ENCODE data around the gene KCNK5.

KCNK5 gene, protein sequence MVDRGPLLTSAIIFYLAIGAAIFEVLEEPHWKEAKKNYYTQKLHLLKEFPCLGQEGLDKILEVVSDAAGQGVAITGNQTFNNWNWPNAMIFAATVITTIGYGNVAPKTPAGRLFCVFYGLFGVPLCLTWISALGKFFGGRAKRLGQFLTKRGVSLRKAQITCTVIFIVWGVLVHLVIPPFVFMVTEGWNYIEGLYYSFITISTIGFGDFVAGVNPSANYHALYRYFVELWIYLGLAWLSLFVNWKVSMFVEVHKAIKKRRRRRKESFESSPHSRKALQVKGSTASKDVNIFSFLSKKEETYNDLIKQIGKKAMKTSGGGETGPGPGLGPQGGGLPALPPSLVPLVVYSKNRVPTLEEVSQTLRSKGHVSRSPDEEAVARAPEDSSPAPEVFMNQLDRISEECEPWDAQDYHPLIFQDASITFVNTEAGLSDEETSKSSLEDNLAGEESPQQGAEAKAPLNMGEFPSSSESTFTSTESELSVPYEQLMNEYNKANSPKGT

DNA sequence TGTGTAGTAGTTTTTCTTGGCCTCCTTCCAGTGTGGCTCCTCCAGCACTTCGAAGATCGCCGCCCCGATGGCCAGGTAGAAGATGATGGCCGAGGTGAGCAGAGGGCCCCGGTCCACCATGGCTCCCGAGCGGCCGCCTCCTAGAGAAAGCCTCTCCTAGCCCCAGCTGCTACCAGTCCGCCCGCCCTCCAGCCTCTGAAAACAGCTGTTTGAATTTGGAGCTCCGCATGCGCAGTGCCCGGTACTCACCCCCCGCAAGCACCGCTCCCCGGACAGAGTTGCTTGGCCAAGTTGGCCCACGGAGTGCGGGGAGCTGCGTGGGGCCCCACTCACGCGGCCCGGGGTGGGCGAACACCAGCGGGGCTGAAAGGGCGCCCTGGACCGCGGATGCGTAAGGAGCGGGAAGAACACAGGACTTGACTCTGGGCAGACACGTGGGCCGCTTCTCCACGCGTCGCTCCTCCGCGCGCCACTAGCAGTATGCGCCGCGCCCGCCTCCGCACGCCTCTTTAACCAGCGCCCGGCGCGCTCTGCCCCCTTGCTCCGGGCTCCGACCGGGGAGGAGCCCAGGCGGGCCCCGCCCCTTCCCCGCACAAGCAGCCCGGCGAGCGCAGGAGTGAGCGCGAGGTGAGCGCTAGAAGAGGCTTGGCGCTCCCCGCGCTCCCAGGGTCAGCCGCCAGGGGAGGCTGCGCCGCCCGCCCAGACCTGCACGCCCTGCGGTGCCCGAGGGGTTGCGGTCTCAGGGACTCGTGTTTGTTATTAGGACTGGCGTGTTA, at the start of gene KCNK5:
Gene KCNK5 (minus strand): TSS at position 484 of the 776 bp plus-strand sequence. CDS start 364 bp downstream, at position 120.
- peak; percentile 88 for DNase-seq (ENCODE audit: low spot score)

DNA sequence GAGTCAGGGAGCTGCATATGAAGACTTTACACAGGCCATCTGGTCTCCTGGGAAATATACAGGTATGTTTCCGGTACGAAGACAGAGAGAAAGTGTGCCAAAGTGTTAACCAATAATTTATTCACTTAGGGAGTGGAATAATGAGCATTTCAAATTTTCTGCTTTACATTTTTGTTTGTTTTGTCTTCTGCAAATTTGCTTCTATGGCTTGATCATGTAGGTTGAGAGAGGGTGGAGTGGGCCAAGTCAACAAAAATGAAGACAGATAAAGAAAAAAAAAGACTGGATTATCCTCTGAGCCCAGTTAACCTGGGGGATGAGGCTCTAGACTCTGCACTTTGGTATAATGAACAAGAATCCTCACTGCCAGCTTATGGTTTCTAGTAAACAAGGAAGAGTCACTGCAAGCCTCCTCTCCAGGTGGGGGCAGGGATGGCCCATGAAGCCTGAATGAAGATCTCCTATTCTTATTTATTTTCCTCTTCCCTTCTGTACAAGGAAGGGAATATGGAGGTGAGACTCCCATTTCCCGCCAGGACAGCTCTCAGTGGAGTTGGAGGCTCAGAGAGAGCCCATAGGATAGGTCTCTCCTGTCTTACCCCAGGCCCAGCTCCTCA, 47.2 kb upstream of the KCNK5 start:
- DNase-seq (ENCODE audit: low spot score), result no peak

DNA sequence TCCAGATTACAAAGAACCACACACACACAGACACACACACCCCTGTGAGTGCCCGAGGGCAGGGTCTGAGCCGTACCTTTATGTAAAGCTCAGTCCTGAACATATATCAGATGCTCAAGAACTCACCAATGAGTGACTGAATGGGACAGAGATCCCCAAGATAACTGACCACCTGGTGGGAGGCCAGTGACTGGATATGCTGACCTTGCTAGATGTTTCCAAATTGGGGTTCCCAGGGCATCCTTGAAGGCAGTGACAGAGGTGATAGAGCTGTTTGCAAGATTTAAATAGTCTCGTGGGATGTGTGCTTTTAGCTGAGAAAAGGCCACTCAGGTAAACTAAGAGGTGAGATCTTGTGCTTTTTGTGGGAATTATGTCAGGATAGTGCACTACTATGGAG, 45.6 kb upstream of the KCNK5 start:
- DNase-seq (ENCODE audit: low spot score), result no peak

DNA sequence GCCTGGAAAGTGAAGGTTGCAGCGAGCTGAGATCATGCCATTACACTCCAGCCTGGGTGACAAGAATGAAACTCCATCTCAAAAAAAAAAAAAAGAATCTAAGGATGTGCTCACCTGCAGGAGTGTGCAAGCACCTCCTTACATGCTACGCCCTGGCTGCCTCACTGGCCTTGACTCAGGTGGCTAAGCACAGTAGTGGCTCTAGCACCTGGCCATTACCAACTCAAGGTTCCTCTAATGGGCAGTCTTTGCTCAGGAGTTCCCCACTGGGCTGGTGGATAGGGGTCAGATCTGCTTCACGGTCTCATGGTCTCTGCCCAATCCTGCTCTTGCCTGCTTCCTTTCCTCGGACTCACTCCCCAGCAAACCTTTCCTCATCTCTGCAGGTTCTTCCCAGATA, 45.2 kb upstream of the KCNK5 start:
- DNase-seq (ENCODE audit: low spot score), result no peak

DNA sequence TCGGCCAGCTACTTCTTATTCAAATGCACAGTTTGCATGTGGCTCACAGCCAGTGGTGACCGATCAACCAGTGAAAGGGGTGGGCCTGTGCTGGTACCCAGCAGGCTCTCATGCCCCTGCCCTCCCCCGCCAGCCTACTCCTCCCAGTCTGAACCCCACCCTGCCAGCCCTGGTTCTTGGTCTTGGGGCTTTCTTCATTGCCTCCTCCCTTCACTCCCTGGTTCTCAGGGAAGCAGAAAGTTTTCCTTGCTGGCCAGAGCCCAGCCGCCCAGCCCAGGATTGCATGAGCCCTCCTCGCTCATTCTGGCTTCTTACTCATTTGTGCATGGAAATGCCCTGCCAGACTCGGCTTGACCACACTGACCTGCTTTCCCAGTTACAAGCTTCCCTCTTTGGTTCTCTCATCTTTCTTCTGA, 44.1 kb upstream of the KCNK5 start:
- DNase-seq (ENCODE audit: low spot score), result no peak

DNA sequence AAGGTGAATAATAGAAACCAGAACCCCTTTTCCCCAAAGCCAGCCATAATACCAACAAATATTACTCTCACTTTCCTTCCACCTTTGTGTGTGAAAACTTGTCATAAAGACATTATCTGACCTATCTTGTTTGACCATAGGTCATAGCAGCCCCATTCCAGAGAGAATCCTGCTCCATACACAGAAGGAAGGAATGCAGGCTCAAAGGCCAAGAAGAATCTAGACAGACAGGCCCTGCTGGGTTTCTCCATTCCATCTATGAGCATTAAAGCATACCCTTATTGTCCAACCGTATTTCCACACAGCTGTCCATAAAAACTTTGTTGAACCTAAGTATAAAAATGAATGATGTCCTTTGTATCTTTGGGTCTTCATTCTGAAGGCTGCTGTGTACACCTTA, 40.7 kb upstream of the KCNK5 start:
- no peak for DNase-seq (ENCODE audit: low spot score)

DNA sequence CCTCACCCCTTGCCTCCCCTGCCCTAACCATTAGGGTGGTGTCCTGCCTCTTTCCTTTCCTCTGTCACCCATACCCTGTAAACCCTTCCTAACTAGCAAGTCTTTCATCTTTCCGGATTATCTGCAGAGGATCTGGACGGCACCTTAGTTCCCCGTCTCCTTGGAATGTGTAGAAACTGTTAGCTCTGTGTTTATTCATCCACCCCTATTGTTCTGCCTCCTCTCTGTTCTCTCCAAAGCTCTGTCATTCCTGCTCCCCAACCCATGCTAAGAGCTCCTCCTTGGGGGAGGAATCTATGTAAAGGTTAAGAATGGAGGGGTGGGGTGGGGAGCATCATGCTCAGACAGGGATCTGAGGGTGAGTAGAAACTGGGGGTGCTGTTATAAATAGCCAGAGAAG, 39.4 kb upstream of the KCNK5 start:
- no peak for DNase-seq (ENCODE audit: low spot score)

DNA sequence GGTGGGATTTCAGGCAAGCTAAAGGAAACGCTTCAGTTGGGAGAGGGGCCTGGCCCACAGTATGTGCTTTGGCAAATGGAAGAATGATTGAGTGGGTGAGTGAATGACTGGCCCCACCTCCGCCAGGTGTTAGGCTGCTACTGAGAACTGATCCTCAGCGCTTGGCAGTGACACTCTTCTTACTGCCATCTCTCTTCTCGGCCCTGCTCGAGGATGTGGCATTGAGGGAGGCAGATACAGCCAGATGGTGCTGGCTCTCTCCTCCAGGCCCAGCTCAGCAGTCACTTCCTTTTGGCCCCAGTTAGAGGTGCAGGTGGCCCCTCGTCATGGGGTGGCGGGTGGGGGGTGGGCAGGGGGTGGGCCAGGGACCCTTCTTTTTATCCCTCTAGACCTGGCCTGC, 38.9 kb upstream of the KCNK5 start:
- no peak for DNase-seq (ENCODE audit: low spot score)

DNA sequence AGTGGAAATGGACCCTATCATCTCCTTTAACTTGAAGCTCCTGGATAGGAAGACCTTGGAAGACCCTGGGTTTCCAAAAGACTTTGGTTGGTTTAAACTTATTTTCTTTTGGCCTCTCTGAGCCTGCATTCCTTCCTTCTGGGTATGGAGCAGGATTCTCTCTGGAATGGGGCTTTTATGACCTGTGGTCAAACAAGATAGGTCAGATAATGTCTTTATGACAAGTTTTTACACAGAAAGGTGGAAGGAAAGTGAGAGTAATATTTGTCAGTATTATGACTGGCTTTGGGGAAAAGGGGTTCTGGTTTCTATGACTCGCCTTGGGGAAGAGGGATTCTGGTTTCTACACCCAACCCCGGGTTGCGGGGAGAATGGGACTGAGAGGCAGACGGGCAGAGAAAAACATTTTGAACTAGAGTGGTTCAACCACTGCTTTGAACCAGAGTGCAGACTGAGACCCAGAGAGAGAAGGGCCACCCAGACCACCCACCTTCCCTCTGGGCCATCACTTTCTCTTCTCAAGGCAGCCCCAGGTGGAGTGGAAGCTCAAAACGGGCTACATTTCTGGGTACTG, 37.6 kb upstream of the KCNK5 start:
- DNase-seq (ENCODE audit: low spot score), result no peak

DNA sequence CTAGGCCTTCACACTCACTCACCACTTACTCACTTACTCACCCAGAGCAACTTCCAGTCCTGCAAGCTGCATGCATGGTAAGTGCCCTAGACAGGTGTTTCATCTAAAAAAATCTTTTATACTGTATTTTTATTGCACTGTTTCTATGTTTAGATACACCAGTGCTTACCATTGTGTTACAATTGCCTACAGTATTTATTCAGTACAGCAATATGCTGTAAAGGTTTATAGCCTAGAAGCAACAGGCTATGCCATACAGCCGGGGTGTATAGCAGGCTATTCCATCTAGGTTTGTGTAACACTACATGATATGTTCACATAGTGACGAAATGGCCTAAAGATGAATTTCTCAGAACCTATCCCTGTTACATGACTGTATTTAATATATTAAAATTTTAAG, 37.1 kb upstream of the KCNK5 start:
- DNase-seq (ENCODE audit: low spot score), result no peak

DNA sequence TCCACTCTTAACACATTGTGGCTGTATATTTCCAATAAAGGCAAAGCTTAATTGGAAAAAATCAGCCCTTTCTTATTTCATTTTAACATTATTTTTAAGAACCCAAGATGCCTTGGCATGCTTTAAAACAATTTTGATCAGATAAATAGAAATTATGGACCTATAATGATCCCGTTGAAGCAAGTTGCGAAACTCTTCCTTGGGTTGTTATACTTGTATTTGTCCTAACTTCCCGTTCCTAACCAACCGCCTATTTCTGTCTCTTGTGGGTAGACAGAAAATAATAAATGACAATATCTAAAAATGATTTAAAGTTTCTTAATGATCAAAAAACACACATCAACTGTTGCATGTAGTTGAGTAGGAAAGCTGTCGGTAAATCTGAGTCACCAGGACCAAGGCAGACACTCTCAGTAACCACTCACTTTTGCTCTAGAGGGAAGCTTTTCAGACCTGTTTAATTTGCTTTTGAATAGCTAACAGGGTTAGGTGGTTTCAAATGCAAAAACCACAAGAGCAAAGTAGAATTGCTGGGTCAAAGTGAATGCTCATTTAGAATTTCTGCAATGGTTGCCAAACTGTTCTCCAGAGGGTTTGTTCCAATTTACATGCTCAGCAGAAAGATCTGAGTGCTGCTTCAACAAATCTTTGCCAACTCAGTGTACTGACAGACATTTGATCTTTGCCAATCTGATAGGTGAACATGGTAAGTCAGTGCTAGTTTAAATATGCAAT, 34.2 kb upstream of the KCNK5 start:
- no peak for DNase-seq (ENCODE audit: low spot score)

DNA sequence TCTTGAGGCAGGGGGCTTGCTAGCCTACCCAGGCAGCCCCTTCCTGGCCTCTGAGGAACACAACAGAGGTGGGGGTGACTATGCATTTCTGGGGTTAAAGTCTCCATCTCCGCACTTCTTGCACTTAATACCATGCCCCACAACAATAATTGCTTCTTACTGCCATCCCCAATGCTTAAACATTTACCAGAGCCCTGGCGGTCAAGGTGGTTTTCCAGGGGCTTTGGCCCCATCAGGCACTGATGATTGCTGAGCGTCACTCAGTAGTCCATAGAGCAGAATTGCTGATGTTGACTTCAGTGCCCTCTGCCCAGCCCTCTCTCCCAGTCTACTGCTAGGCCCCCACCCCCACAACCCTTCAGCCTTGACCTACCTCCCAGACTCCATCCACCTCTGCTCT, 32.5 kb upstream of the KCNK5 start:
- DNase-seq (ENCODE audit: low spot score), result no peak

DNA sequence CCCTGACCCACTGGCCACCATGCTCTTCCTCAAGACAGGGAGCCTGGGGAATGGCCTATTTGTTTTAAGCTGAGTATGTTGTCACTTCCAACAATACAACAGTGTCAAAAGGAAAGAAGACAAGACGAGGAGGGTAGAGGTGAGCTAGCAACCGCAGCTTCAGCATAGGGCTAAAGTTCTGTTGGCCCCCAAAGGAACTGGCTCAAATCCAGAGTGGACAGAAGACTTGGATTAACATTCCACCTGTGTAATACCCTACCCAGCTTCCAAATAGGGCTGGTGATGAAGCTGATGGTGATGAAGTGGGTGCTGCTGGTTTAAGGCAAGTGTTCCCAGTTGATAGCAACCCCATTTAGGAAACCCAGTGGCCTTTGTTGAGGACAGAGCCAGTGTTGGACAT, 31.7 kb upstream of the KCNK5 start:
- DNase-seq (ENCODE audit: low spot score), result no peak

DNA sequence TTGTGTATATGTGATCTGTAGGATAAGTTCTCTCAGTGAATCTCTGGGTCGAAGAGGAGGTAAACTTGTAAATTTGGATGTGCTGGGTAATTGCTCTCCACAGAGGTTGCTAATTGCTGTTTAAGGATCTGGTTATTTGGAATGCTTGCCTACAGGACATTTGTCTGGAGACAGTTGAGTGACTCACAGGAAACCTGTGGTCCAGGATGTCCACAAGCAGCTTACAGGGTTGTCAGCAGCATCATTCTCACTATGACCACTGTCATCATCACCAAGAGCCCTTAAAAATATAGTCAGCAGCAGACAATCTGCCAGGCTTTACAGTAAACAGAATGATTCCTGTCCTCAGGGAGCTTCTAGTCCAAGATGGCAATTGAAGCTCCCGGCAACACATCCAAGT, 31.2 kb upstream of the KCNK5 start:
- no peak for DNase-seq (ENCODE audit: low spot score)

DNA sequence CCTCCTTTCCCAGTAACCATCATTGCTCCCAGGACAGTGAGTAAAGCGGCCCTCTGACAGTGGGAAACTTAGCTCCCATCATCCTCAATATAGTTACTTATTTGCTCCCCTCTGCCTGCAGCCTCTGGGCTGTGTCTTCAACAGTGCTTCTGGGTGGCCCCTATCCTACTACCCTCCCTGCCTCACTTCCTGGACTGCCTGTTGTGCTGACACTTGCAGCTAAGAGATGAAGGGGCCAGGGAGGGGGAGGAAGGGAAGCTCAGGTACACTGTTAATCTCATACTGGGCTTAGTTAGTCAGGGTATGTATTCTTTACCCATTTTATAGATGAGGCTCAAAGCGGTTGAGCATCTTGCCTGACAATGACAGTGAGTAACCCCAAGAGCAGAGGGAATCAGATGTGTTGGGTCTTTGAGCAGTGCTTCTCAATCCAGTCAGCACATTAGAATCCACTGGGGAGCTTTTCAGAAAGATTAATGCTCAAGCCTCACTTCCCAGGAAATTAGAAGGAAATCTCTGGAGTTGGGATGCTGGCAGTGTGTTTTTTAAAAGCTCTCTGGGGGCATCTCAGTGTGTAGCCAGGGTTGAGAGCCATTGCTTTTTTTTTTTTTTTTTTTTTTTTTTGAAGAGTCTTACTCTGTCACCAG, 27.1 kb upstream of the KCNK5 start:
- no peak for DNase-seq (ENCODE audit: low spot score)

DNA sequence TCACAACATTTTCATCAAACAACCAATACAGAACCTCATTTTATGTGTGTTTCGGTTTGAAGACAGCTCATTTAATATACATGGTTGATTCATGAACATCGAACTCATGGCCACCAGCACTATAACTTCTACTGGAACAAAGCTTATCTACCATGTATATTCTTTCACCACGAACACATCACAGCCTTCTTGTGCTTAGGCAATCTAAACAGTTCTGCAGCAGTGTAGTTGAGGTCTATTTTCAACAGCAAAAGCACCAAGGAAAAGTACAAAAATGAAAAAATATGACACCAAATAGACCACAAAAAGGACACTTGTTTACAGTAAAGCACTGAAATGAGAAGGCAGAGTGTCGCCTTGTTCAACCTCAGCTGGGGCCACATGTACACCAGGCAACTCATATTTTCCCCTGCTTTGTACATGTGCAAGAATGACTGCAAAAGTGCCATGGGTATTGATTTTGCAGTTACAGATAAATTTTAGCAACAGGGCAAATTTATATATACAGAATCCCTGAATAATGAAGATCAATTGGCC, 25.8 kb upstream of the KCNK5 start:
- no peak for DNase-seq (ENCODE audit: low spot score)

DNA sequence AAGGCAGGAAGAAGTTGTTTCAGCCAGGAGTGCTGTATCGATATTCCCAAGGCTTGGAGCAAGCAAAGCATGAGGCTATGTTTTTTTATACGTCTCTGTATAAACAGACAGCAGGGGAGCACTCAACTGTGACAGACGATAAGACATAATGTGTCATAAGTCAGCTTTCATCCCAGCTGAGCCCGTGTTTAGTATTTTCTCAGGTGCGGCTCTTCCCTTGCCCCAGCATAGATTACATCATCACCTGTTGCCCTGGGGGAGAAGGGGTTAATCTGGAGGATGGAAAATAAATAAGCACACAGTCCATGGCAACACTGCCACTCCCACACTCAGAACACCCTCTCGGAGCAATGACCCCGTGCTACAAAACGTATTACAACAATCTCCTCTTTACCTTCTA, 22.1 kb upstream of the KCNK5 start:
- no peak for DNase-seq (ENCODE audit: low spot score)

DNA sequence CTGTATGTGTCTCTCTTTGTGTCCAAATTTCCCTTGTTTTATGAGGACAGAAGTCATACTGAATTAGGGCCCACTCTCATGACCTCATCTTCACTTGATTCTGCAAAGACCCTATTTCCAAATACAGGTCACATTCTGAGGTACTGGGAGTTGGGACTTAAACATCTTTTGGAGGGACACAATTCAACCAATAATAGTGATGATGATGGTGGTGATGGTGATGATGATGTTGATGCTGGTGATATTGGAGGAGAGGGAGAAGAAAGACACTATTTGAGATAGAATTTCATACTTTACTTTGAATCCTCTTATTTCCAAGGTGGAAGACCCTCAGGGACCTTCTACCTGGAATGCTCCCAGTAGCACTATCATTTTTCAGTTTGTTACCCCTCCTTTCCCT, 21.2 kb upstream of the KCNK5 start:
- DNase-seq (ENCODE audit: low spot score), result no peak

DNA sequence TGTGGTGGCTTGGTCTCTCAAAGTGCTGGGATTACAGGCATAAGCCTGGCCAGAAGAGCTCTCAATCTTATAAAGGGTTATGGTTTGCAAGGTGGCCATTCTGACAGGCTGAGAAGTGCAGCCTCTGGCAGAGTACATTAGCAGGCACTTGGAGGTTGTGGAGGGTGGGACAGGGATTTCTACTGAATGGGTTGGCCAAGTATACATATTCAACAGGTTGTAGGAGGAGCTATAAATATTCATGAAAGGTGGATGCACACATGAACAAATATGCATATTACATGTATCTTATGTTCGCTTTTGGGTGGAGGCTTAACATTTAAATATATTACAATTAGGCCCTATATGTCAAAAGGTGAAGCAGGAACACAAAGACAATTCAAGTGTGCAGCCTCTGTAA, 20.0 kb upstream of the KCNK5 start:
- no peak for DNase-seq (ENCODE audit: low spot score)

DNA sequence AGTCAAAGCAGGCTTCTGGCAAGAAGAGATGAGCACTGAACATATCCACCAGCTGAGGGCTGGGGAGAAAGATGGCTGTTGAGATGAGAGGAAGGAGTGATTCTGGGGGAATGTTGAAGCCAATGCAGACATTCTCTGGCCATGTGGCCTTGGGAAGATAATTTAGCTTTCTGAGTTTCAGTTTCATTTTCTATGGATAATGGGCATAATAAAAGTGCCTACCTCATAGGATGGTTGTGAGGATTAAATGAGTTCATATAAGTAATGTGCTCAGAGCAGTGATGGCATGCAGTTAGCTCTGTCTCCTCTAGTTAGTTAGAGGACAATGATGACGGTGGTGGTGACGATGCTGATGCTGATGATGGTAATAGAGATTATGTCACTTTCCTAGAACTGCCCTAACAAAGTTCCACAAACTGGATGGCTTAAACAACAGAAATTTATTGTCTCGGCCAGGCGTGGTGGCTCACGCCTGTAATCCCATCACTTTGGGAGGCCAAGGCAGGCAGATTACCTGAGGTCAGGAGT, 18.5 kb upstream of the KCNK5 start:
- DNase-seq (ENCODE audit: low spot score), result no peak

DNA sequence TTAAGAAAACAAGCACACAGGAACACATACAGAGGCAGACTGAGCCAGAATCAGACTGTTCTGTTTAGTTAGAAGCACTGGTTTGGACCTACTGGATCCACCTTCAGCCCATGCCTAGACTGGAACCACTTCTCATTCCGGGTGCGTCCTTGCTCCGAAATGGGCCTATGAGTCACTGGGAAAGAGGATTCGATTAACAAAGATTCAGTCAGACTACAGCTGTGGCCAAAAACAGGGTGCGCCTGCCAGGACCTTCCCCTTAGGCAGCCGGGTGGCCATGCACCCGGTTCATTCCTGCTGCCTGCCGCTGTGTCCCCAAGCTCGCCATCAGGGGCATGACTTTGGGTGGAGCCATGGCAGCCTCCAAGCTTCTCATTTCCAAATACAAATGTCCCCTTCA, 14.5 kb upstream of the KCNK5 start:
- DNase-seq (ENCODE audit: low spot score), result no peak

All from hematopoietic multipotent progenitor cell treated with erythropoietin and hydrocortisone succinate and interleukin-3 and kit ligand, for 15 days (in vitro differentiated cells).